ENCODE data around the gene PLCL2.

DNA sequence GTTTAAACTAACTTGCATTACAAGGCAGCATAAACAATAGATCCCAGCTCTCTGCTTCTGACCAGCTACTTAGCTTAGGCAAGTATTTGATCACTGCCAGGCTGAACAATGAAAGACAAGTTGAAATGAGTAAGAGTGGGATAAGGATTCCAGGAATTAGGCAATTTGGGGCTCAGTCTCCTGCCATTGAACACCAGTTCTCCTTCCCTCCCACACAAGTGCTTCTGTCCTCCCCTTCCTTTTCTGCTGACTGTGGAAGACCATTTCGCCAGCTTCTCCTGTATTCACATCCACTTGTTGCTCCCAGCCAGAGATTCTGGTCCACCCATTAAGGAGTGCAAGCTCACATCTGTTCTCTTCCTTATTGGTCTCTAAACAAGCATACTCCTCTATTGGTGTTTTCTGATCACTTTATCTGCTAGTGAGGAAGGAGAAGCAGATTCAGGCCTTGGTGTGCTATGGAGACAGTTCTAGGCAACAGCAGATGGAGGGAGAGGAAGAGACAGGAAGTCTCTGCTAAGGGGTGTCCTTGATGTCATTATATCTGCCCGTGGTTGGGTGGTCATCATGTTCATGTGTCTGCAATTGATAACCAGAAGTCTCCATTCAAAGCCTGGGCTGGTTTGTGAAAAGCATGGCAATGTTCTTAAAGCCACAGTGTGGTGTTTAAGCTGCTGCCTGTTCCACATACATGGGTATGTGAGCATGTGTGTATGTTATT is 121.5 kb downstream of the PLCL2 start:
- TF ChIP-seq CTCF (IDR thresholded peaks at IDR 0.05) (no peak), REST (IDR thresholded peaks at IDR 0.05; ENCODE audit: insufficient read depth in 1 of 2, low read depth in 2 of 2, low read length in 1 of 2) (no peak), POLR2AphosphoS5 (IDR thresholded peaks at IDR 0.05; ENCODE audit: low read depth, low read length) (no peak)

All from Panc1 (cell line).